ENCODE measurements around the gene ANTXRL. TPM values are rescaled to one million over a fixed set of nuclear protein-coding genes. Genes with fewer than 3 reads are reported as not detected.

Gene ANTXRL
- total and polyA plus RNA-seq, 2 of the 8 experiments (the other 6 are each of a cell fraction or from before 2014, with no cell fraction given): not detected

- ChIA-PET CTCF (ENCODE audit: partially characterized antibody) (interaction anchor here (2.8 kb wide), 1 partner anchor 100 kb away, joined by 11 read pairs; no protein-coding TSS in a partner anchor), POLR2A (ENCODE audit: partially characterized antibody) (no interaction called here)
- no peak for FAIRE-seq
- no peaks in the 10 kb centered on the region for H3K23me2 ChIP-seq (ENCODE audit: low read depth, low read length)
- H2BK12ac ChIP-seq (ENCODE audit: low read depth, low read length): no peak overlapping the region
- H2BK20ac ChIP-seq (ENCODE audit: low read length): peak overlapping the region; percentile 83; the same call in 1 of the 2 replicates
- H4K5ac ChIP-seq (ENCODE audit: insufficient read length, low read depth, low read length): no peak overlapping the region
- no peaks in the 10 kb centered on the region for H3K9me3 ChIP-seq (ENCODE audit: insufficient read depth in 2 of 2, low read depth in 1 of 2, low read length in 1 of 2)
- H3K9ac ChIP-seq (replicated peaks in 1 of 4; ENCODE audit: extremely low read depth in 1 of 4, low read depth in 3 of 4, low read length in 3 of 4): no peak overlapping the region
- H3K36me3 ChIP-seq (ENCODE audit: control insufficient read depth in 2 of 4, insufficient read depth in 4 of 4, low read length in 3 of 4): no peaks in the 10 kb centered on the region
- no peaks in the 10 kb centered on the region for H3K27me3 ChIP-seq (replicated peaks in 1 of 4; ENCODE audit: control insufficient read depth in 3 of 4, extremely low read depth in 1 of 4, insufficient read depth in 3 of 4, low read length in 3 of 4)
- H3K56ac ChIP-seq (replicated peaks; ENCODE audit: insufficient read length, low read depth, low read length): no peak overlapping the region
- no peaks in the 10 kb centered on the region for H3K79me1 ChIP-seq (ENCODE audit: low read depth, low read length)
- H3K27ac ChIP-seq (ENCODE audit: low read depth, low read length): no peak overlapping the region
- no peak overlapping the region for H2BK120ac ChIP-seq (replicated peaks; ENCODE audit: low read depth, low read length)
- H2AK5ac ChIP-seq (ENCODE audit: low read depth, low read length): no peak overlapping the region
- H3K4ac ChIP-seq (replicated peaks; ENCODE audit: insufficient read length, low read depth, low read length): no peak overlapping the region
- peaks cover 0 to 9% (median 7%) of the 10 kb centered on the region in 4 experiments; a peak in 5 of 7 replicates for H3K4me1 ChIP-seq (replicated peaks in 1 of 4; ENCODE audit: control insufficient read depth in 3 of 4, insufficient read depth in 4 of 4, low read length in 3 of 4)
- no peaks in the 10 kb centered on the region for H4K20me1 ChIP-seq (replicated peaks in 1 of 2; ENCODE audit: control insufficient read depth in 1 of 2, insufficient read depth in 2 of 2, low read length in 2 of 2)
- peak overlapping the region; percentile 55 for H3K18ac ChIP-seq (ENCODE audit: extremely low read depth, low read length)
- no peak overlapping the region for H3K4me2 ChIP-seq (ENCODE audit: insufficient read depth in 1 of 2, low read depth in 2 of 2, low read length in 2 of 2)
- H3K79me2 ChIP-seq (ENCODE audit: control insufficient read depth in 1 of 2, insufficient read depth in 2 of 2, low read length in 2 of 2): no peaks in the 10 kb centered on the region
- H3K4me3 ChIP-seq (ENCODE audit: extremely low read depth in 1 of 4, insufficient read depth in 2 of 4, low read depth in 3 of 4, low read length in 4 of 4): no peak overlapping the region
- peak overlapping the region; percentile 40; the same call in 1 of the 2 replicates for H2BK15ac ChIP-seq (ENCODE audit: low read length)
- 89% methylated on average over 9 of the region's 9 CpGs; no CpG with 5 or more reads in 1 of the 2 experiments for WGBS, 2 experiments (ENCODE audit: extremely low coverage in 1 of 2, insufficient coverage in 1 of 2, insufficient read length in 1 of 2, insufficient replicate concordance in 2 of 2, low coverage in 1 of 2, low lambda C conversion rate in 2 of 2, missing lambda C conversion rate in 1 of 2)
- no peak overlapping the region for H4K8ac ChIP-seq (ENCODE audit: extremely low read depth, insufficient read depth, low read length)
- H2BK5ac ChIP-seq (ENCODE audit: low read depth, low read length): peak overlapping the region; percentile 47; the same call in 1 of the 2 replicates
- no peak overlapping the region for H3K14ac ChIP-seq (ENCODE audit: insufficient read length)
- no peak overlapping the region for H3K23ac ChIP-seq (ENCODE audit: insufficient read length)
- no peak for DNase-seq (ENCODE audit: low read depth in 1 of 2, low spot score in 2 of 2)
- H4K91ac ChIP-seq (replicated peaks; ENCODE audit: insufficient read length, low read length): no peak overlapping the region
- H2AFZ ChIP-seq (ENCODE audit: low read length): peak overlapping the region; percentile 46; the same call in 1 of the 2 replicates
- TF ChIP-seq HDAC2 (IDR thresholded peaks at IDR 0.05; ENCODE audit: borderline replicate concordance in 1 of 2, low read depth in 2 of 2, low read length in 2 of 2) (no peak), EGR1 (IDR thresholded peaks at IDR 0.05; ENCODE audit: borderline replicate concordance, low read depth, low read length) (no peak), RNF2 (IDR thresholded peaks at IDR 0.05; ENCODE audit: borderline replicate concordance, low read depth, low read length, missing control alignments, poor library complexity, severe bottlenecking) (no peak), POLR2A (IDR thresholded peaks at IDR 0.05; ENCODE audit: control extremely low read depth in 1 of 2, low read depth in 2 of 2, low read length in 2 of 2) (no peak)
Observed at GRCh38 chr10:46328853-46329689, 42.3 kb downstream of the ANTXRL start.

Data from H1 (cell line).